Memory B cell (primary cell): ENCODE measurements around the gene SEC24C.
"Not testable (repeated sequence)": the region's sequence is repeated elsewhere in the genome, so short reads cannot be mapped to it uniquely, and the experiment has no call there.

Source experiments
- ATAC-seq: fragments of 150-1000 bp; cut with Tn5 transposase; 2 replicates; pipeline ENCODE4 v1.10.0; 2021; ENCODE audit warnings: low read depth, mild to moderate bottlenecking, moderate library complexity
- DNase-seq, 2 donors: peaks; one replicate each; pipeline ENCODE4 v3.0.0; 2022; ENCODE audit warnings: low spot score in 2 of 2
- H3K27ac Mint-ChIP-seq: one replicate; pipeline ENCODE4 v1.8.0; 2022; ENCODE audit warnings: mild to moderate bottlenecking, moderate library complexity, mixed read lengths
- H3K27me3 Mint-ChIP-seq: one replicate; pipeline ENCODE4 v1.8.0; 2022; ENCODE audit warnings: mixed read lengths
- H3K36me3 Mint-ChIP-seq: one replicate; pipeline ENCODE4 v1.8.0; 2022; ENCODE audit warnings: mild to moderate bottlenecking, mixed read lengths
- H3K4me1 Mint-ChIP-seq: one replicate; pipeline ENCODE4 v1.8.0; 2022; ENCODE audit warnings: mixed read lengths
- H3K4me3 Mint-ChIP-seq: one replicate; pipeline ENCODE4 v1.8.0; 2022; ENCODE audit warnings: mild to moderate bottlenecking, moderate library complexity, mixed read lengths
- H3K9me3 Mint-ChIP-seq: one replicate; pipeline ENCODE4 v1.8.0; 2022; ENCODE audit warnings: mixed read lengths

Gene SEC24C

GRCh38 chr10:73715179-73716156 lies 28.7 kb upstream of the SEC24C start:
- H3K27ac Mint-ChIP-seq: not testable (repeated sequence)
- H3K36me3 Mint-ChIP-seq: peaks cover 11% of the 10 kb centered on the region

GRCh38 chr10:73716251-73716650 lies 27.9 kb upstream of the SEC24C start:
- Mint-ChIP-seq H3K4me3 (no peak overlapping the region), H3K9me3 (no peaks in the 10 kb centered on the region), H3K4me1 (peaks cover 5% of the 10 kb centered on the region), H3K36me3 (peaks cover 13% of the 10 kb centered on the region), H3K27ac (no peak overlapping the region), H3K27me3 (no peaks in the 10 kb centered on the region)
- ATAC-seq: no peak
- no peak for DNase-seq

More at GRCh38 chr10:73715179-73716156, 28.7 kb upstream of the SEC24C start:
- H3K27me3 Mint-ChIP-seq, H3K4me1 Mint-ChIP-seq, ATAC-seq, H3K4me3 Mint-ChIP-seq, DNase-seq, H3K9me3 Mint-ChIP-seq: not testable (repeated sequence)

GRCh38 chr10:73717556-73717955 lies 26.6 kb upstream of the SEC24C start:
- peak in 1 of 2 donors; percentile 22 for DNase-seq
- Mint-ChIP-seq H3K4me1 (peaks cover 5% of the 10 kb centered on the region), H3K27me3 (no peaks in the 10 kb centered on the region), H3K27ac (peak overlapping the region; percentile 86), H3K4me3 (no peak overlapping the region), H3K36me3 (peaks cover 10% of the 10 kb centered on the region), H3K9me3 (no peaks in the 10 kb centered on the region)
- peak; percentile 89 for ATAC-seq

- not testable (repeated sequence) for ATAC-seq, H3K27ac Mint-ChIP-seq, H3K27me3 Mint-ChIP-seq, DNase-seq, H3K36me3 Mint-ChIP-seq, H3K4me1 Mint-ChIP-seq, H3K9me3 Mint-ChIP-seq, H3K4me3 Mint-ChIP-seq
Measured at GRCh38 chr10:73720561-73720960, 23.6 kb upstream of the SEC24C start.

GRCh38 chr10:73723516-73723915 lies 20.7 kb upstream of the SEC24C start:
- no peaks in the 10 kb centered on the region for H3K4me1 Mint-ChIP-seq
- no peaks in the 10 kb centered on the region for H3K9me3 Mint-ChIP-seq
- ATAC-seq (no peak), DNase-seq (no peak)
- no peaks in the 10 kb centered on the region for H3K27me3 Mint-ChIP-seq
- no peak overlapping the region for H3K27ac Mint-ChIP-seq
- peaks cover 11% of the 10 kb centered on the region for H3K36me3 Mint-ChIP-seq
- no peak overlapping the region for H3K4me3 Mint-ChIP-seq

GRCh38 chr10:73729781-73730152 lies 14.4 kb upstream of the SEC24C start:
- H3K4me1 Mint-ChIP-seq, H3K9me3 Mint-ChIP-seq, DNase-seq, H3K36me3 Mint-ChIP-seq, ATAC-seq, H3K27me3 Mint-ChIP-seq: not testable (repeated sequence)
- peak overlapping the region; percentile 97 for H3K4me3 Mint-ChIP-seq
- peak overlapping the region; percentile 92 for H3K27ac Mint-ChIP-seq

GRCh38 chr10:73730153-73730906 lies 13.8 kb upstream of the SEC24C start:
- peaks cover 5% of the 10 kb centered on the region for H3K36me3 Mint-ChIP-seq
- H3K9me3 Mint-ChIP-seq: no peaks in the 10 kb centered on the region
- peak; percentile 90 to 98 for DNase-seq

GRCh38 chr10:73731588-73732375 lies 12.4 kb upstream of the SEC24C start:
- ATAC-seq: no peak
- Mint-ChIP-seq H3K4me3 (peak overlapping the region; percentile 50), H3K9me3 (no peaks in the 10 kb centered on the region), H3K4me1 (peaks cover 11% of the 10 kb centered on the region), H3K27me3 (no peaks in the 10 kb centered on the region), H3K27ac (no peak overlapping the region), H3K36me3 (peaks cover 2% of the 10 kb centered on the region)
- no peak for DNase-seq

More at GRCh38 chr10:73730153-73730906, 13.8 kb upstream of the SEC24C start:
- Mint-ChIP-seq H3K27me3 (no peaks in the 10 kb centered on the region), H3K27ac (peak overlapping the region; percentile 92), H3K4me1 (peaks cover 11% of the 10 kb centered on the region), H3K4me3 (peak overlapping the region; percentile 97)
- ATAC-seq: peak; percentile 92

GRCh38 chr10:73732426-73732825 lies 11.7 kb upstream of the SEC24C start:
- DNase-seq: no peak
- Mint-ChIP-seq H3K4me1 (peaks cover 11% of the 10 kb centered on the region), H3K27me3 (no peaks in the 10 kb centered on the region), H3K27ac (no peak overlapping the region), H3K36me3 (peaks cover 2% of the 10 kb centered on the region), H3K9me3 (no peaks in the 10 kb centered on the region), H3K4me3 (peak overlapping the region; percentile 50)
- no peak for ATAC-seq

- no peaks in the 10 kb centered on the region for H3K9me3 Mint-ChIP-seq
- H3K4me3 Mint-ChIP-seq: no peak overlapping the region
- H3K27ac Mint-ChIP-seq: no peak overlapping the region
- DNase-seq (no peak), ATAC-seq (no peak)
- no peaks in the 10 kb centered on the region for H3K27me3 Mint-ChIP-seq
- peaks cover 2% of the 10 kb centered on the region for H3K36me3 Mint-ChIP-seq
- H3K4me1 Mint-ChIP-seq: peaks cover 11% of the 10 kb centered on the region
Measured at GRCh38 chr10:73732931-73733623, 11.1 kb upstream of the SEC24C start.

- Mint-ChIP-seq H3K27ac (no peak overlapping the region), H3K4me3 (no peak overlapping the region), H3K36me3 (peaks cover 2% of the 10 kb centered on the region), H3K27me3 (no peaks in the 10 kb centered on the region), H3K9me3 (no peaks in the 10 kb centered on the region), H3K4me1 (peaks cover 11% of the 10 kb centered on the region)
- ATAC-seq: no peak
- no peak for DNase-seq
Measured at GRCh38 chr10:73734028-73734720, 10.0 kb upstream of the SEC24C start.

GRCh38 chr10:73734796-73735305 lies 9.3 kb upstream of the SEC24C start:
- Mint-ChIP-seq H3K4me3 (no peak overlapping the region), H3K27ac (no peak overlapping the region), H3K9me3 (no peaks in the 10 kb centered on the region), H3K36me3 (peaks cover 2% of the 10 kb centered on the region), H3K27me3 (no peaks in the 10 kb centered on the region), H3K4me1 (peaks cover 9% of the 10 kb centered on the region)
- no peak for ATAC-seq
- DNase-seq: no peak
